Suprapubic skin (tissue), 4 donors: ENCODE results near the gene SLC12A3.

Experiments used
- CTCF ChIP-seq, 2 donors: fragments of 200-600 bp in 1 of 2; fragments of 450-650 bp in 1 of 2; sonication (generic) in 1 of 2; IDR thresholded peaks; one replicate each; pipeline ENCODE4 v1.5.1; 2016 to 2019; ENCODE audit warnings: antibody characterized with exemption in 2 of 2, mild to moderate bottlenecking in 1 of 2, moderate library complexity in 1 of 2
- POLR2A ChIP-seq, 2 donors: fragments of 450-650 bp; IDR thresholded peaks; one replicate each; pipeline ENCODE4 v1.6.1; 2017; ENCODE audit warnings: antibody characterized with exemption in 2 of 2, mild to moderate bottlenecking in 2 of 2, moderate library complexity in 2 of 2
- POLR2AphosphoS5 ChIP-seq, 3 donors: sonication (generic); formaldehyde crosslinking; IDR thresholded peaks; one replicate each; pipeline ENCODE4 v1.6.1; 2017; ENCODE audit warnings: antibody characterized with exemption in 3 of 3

GRCh38 chr16:56910112-56910511 lies 45.1 kb downstream of the SLC12A3 start:
- TF ChIP-seq POLR2AphosphoS5 (IDR thresholded peaks at IDR 0.05): no peak
- TF ChIP-seq CTCF (IDR thresholded peaks at IDR 0.05): no peak
- no peak for TF ChIP-seq POLR2A (IDR thresholded peaks at IDR 0.05)
